Loucy (cell line): ENCODE results near the gene CNOT4.

Experiments
- CTCF ChIP-seq: fragments of 200-600 bp; sonication (generic); conservative IDR thresholded peaks from 2 replicates; pipeline ENCODE4 v1.5.1; 2014; ENCODE audit warnings: mild to moderate bottlenecking, antibody characterized with exemption, low read length
- EZH2phosphoT487 ChIP-seq: fragments of 200-600 bp; IDR thresholded peaks from 2 replicates; pipeline ENCODE4 v1.6.1; 2018; ENCODE audit warnings: antibody characterized with exemption, mild to moderate bottlenecking, moderate library complexity, borderline replicate concordance

- TF ChIP-seq CTCF (no peak), EZH2phosphoT487 (no peak)
These were observed 124.7 kb downstream of the CNOT4 start for GRCh38 chr7:135385209-135385608.
